HG03095 (cell line): ENCODE results near the gene KANSL1.
"Not testable (repeated sequence)": the region's sequence is repeated elsewhere in the genome, so short reads cannot be mapped to it uniquely, and the experiment has no call there.

Experiments used
- ATAC-seq: cut with Tn5 transposase; IDR thresholded peaks from one replicate; pipeline ENCODE4 v1.9.1; 2021; ENCODE audit warnings: moderate library complexity; ENCODE audit not compliant: unreplicated experiment

The KANSL1 gene

DNA sequence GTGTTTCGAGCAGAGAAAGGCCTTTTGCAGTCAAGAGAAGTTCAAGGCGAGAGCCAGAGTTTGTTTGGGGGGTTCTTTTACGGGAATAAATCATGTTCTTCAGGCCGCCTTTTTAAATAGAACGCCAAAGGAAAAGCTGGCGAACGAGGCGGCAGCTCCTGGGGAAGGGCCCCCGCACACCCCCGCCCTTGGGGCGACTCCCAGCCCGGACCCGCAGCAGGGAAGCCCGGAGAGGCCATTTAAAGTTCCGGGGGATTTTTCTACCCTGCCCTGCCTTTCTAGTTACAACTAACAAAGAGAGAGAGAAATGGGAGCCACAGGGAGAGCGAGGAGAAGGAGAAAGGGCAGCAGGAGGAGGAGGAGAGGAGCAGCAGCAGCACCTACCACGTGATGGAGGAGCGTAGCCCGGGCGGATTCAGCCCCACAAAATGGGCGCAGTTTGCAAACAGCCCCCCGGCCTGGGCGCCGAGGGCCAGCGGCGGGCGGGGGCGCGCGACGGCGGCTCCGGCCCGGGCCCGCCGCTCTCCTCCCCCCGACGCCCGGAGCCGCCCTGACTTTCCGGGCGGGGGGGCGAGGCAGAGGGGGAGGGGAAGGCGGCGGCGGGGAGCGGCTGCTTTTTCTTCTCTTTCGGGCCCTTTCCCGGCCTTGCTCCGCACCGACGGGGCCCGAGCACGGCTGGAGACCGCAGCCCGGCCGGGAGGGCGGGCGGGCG is 634 bp downstream of the KANSL1 start:
- ATAC-seq = peak; percentile 30

DNA sequence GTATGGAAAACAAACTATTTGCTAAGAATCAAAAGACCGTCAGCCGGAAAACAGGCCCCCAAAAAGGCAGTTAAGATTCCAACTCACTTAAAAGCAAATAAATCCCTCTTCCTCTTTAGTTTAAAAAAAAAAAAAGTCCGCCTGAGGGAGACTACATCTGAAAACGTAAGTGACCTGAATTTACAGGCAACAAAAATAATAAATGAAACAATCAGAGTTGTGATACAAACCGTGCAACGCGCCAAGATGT is 1.1 kb downstream of the KANSL1 start:
- no peak for ATAC-seq

DNA sequence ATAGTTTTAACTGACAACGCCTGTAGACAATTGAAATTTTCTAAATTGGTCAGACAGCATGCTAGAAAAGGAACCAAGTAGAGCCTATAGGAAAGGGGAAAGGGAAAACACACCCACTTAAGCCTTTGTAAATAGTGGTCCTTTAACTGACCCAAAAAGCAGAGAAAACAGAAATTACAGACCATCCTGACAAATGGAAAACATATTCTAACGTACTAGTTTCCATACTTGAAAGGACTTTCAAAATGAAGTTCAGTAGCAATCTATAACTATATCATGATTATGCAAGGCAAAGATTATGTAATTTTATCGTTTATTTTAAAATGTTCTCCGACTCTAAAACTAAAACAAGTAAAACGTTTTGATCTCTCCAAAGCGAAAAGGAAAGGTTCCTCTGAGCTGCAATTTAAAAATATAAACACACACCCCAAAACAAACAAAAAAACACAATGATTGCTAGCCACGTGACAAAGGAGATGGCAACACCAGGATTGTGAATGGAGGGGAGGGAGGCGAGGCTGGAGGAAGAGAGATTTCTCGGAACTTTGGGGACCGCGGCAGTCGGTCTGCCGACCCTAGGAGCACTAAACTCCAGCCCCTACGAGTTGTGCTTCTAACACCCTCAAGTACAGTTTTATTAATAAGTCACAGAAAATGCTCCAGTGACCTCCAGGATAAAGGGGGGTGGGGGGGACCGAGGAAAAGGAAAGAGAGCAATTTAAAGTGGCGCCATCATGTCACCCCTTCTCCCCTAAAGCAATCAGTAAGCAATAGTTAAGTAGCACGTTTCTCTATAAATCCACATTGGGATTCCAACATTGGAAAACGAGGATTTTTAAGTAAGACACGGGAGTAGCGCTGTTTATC is 1.7 kb downstream of the KANSL1 start:
- ATAC-seq = no peak

DNA sequence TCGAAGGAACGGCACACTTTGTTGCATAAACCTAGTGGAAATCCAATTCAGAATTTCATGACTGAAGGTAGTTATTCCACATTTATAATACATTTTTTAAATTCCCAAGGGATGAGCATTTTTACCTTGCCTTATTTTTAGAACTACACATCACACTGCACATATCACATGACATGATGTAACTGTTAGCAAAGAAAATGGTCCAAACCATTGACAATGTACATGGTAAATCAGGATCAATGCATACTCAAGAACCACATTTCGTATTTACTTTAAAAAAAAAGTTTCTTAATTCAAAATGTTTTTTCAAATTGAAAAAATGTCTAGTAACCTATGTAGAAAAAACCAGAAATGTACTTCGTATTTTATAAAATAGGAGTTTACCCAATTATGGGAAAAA is 2.5 kb downstream of the KANSL1 start:
- ATAC-seq = no peak

DNA sequence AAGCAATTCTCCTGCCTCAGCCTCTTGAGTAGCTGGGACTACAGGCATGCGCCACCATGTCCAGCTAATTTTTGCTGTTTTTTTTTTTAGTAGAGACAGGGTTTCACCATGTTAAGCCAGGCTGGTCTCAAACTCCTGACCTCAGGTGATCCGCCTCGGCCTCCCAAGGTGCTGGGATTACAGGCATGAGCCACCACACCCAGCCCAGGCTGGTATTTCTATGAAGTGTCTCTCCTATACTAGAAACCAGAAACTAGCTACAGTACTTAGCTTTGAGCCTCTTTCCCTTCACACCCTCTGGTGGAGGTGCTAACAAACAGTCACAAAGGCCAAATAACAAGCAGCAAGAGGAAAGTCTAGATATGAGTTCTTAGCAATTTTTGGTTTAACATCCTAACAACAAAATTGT is 6.4 kb downstream of the KANSL1 start:
- not testable (repeated sequence) for ATAC-seq

DNA sequence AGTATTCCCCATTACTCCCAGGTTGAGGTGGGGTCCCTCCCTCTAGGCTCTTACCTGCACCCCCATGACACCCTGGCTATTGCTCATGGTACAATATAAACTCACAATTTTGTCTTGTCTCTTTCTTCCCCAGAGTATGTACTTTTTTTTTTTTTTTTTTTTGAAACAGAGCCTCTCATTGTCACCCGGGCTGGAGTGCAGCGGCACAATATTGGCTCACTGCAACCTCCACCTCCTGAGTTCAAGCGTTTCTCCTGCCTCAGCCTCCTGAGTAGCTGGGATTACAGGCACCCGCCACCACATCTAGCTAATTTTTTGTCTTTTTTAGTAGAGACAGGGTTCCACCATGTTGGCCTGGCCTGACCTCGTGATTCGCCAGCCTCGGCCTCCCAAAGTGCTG is 8.5 kb downstream of the KANSL1 start:
- ATAC-seq = no peak

DNA sequence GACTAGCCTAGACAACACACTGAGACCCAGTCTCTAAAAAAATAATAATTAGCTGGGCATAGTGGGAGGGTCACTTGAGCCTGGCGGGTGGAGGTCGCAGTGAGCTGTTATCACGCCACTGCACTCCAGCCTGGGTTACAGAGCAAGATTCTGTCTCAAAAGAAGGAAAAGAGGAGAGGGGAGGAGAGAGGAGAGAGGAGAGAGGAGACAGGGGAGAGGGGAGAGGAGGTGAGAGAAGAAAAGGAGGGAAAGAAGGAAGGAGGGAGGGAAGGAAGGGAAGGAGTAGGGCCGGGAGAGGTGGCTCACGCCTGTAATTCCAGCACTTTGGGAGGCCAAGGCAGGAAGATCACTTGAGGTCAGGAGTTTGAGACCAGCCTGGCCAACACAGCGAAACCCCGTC is 9.8 kb downstream of the KANSL1 start:
- not testable (repeated sequence) for ATAC-seq

DNA sequence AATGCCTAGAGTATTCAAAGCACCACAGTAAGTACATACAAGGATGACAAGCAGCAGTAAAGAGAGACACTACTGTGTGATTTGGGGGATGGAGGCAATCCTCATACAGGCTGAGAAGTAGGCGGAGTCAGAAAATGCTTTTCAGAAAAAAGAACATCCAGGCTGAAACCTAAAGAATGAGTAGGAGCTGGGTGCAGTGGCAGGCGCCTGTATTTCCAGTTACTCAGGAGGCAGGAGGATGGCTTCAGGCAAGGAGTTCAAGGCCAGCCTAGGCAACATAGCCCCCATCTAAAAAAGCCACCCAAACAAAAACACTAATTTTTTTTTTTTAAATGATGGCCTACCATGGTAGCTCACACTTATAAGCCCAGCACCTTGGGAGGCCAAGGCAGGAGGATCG is 10.3 kb downstream of the KANSL1 start:
- no peak for ATAC-seq

DNA sequence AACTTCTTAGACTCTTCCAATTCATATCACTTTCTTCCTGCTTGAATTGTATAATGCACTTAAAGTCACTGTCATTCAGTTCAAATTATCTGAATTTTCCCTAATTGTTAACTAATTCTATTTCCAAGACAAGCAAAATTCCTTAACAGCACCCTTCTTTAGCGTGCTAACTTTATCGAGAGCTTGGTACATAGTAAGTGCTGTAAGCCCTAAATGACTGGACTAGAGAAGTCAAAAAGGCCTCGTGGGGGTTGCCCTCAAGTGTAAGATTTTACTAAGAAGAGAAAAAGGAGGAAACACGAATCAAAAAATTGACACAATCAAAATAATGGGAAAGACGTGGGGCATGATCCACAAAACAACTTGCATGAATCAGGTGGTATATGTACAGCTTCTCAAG is 11.3 kb downstream of the KANSL1 start:
- no peak for ATAC-seq

DNA sequence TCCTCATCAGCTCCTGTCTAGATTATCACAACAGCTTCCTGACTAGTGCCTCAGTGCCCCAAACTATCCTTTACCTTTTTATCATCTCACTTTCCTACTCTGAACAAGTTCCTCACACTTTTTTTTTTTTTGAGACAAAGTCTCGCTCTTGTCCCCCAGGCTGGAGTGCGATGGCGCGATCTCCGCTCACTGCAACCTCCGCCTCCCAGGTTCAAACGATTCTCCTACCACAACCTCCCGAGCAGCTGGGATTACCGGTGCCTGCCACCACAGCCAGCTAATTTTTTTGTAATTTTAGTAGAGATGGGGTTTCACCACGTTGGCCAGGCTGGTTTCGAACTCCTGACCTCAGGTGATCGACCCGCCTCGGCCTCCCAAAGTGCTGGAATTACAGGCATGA is 11.9 kb downstream of the KANSL1 start:
- not testable (repeated sequence) for ATAC-seq

DNA sequence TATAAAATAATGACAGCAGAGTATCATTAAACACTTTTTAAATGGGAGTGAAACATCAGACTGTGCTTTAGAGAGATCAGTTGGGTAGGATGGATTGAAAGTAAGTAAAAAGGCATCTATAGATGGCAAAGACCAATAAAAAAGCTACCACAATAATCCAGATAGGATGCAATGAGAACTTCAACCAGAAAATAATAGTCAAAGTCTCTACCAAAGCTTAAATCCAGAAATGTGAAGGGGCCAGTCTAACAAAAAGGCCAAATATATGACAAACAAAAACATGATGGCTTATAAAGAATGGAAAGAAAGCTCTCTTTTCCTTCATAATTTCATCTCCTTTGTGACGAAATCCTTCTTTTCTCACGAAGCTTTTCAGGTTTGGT is 12.3 kb downstream of the KANSL1 start:
- no peak for ATAC-seq

DNA sequence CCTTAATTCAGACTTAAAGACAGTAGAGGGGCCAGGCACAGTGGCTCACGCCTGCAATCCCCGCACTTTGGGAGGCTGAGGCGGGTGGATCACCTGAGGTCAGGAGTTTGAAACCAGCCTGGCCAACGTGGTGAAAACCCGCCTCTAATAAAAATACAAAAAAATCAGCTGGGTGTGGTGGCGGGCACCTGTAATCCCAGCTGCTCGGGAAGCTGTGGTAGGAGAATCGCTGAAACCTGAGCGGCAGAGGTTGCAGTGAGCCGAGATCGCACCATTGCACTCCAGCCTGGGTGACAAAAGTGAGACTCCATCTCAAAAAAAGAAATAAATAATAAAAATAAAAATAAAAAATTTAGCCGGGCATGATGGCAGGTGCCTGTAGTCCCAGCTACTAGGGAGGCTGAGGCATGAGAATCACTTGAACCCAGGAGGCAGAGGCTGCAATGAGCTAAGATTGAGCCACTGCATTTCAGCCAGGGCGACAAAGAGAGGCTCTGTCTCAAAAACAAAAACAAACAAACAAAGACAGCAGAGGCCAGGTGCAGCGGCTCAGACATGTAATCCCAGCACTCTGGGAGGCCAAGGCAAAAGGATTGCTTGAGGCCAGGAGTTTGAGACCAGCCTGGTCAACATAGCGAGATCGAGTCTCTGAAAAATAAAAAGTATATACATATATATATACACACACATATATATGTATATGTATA is 12.9 kb downstream of the KANSL1 start:
- ATAC-seq = not testable (repeated sequence)

DNA sequence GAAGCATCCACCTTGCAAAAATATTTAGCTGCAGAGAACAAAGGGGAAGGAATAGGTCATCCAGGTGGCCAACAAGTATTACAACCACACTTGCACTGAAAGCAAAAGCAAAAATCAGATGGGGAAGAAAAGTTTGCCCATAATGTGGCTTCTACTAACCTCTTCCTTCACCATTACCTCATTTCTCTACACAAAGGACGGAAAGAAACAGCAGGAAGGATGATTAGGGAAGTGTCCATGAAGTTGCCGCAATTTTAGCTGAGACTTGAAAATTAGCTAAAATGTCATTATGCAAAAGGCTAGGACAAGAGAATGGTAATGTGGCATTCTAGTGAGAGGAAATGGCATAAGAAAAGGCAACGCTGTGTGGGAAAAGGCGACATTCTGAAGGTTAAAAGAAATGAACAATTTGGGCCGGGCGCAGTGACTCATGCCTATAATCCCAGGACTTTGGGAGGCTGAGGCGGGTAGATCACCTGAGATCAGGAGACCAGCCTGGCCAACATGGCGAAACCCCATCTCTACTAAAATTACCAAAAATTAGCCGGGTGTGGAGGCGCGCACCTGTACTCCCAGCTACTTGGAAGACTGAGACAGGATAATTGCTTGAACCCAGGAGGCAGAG is 13.7 kb downstream of the KANSL1 start:
- ATAC-seq = no peak

DNA sequence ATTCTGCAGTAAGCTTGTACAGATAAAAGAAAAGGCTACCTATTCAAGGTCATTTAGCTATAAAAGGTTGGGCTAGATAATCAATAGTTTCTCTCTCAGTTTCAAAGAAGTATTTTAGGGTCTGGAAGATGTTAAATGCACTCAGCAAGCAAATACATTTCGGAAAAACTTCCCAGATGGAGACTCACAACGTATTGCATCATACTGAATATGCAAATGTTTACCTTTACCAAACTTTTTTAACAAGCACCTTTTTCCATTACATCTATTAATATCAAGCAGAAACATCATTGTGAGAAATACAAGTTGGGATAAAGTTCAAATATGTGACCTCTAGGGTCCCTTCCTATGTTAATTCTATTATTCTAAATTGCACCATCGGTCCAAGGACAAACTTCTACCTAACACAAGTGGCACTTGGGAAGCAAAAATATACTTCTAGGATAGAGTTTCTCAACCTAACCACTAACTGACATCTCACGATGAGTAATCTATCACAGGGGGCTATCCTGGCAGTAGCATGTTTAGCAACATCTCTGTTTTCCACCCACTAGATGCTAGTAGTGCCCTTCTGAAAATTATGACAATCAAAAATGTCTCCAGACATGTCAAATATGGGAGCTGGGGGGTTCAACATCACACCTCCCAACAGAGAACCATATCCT is 14.5 kb downstream of the KANSL1 start:
- no peak for ATAC-seq

DNA sequence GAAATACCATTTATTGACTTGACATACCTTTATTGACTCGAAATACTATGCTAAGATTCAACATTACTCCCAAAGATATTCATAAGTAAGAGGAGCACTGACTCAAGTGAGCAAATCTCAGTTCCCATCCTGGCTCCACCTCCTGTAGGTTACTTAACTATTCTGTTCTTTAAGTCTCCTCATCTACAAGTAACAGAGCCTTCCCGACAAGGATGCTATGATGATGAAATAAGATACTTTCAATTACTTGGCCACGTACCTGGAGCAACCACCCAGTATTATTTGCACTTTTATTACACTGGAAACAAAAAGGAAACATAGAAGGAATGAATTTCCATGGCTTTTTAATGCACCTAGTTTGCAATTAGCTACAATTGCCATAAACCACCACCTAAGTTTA is 16.3 kb downstream of the KANSL1 start:
- no peak for ATAC-seq

DNA sequence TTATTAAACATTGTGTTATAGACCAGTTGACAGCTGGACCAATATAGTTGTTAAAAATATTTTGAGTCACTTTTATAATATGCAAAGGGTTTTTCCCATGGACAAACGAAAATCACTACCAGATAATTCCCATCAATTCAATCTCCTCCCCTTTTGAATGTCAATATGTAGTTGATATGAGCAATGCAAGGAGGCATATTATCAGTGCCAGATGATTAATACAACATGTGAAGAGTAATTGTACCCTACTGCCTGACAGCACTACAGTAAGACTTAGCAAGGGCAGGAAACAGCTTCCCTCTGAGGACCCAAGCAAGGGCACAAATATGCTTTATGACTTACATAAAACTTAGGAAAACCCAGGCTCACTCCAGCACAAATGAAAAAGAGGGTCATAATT is 17.3 kb downstream of the KANSL1 start:
- ATAC-seq = no peak

DNA sequence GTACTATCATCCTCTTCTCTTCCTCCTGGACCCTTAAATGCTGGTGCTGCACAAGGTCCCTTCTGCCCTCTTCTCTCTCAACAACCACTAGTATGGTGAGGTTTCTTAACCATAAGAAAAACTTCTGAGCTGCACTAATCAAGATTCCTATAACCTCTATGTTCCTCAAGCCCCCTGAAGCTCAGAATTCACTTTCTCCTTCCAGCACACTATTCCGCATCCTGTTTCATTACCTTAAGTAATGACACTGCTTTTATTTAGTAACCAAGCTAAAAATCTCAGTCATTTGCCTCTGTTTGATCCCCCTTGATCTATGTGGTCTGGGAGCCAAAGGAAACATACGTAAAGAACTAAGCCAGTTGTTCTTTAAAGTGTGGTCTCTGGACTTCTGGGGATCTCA is 20.1 kb downstream of the KANSL1 start:
- no peak for ATAC-seq

DNA sequence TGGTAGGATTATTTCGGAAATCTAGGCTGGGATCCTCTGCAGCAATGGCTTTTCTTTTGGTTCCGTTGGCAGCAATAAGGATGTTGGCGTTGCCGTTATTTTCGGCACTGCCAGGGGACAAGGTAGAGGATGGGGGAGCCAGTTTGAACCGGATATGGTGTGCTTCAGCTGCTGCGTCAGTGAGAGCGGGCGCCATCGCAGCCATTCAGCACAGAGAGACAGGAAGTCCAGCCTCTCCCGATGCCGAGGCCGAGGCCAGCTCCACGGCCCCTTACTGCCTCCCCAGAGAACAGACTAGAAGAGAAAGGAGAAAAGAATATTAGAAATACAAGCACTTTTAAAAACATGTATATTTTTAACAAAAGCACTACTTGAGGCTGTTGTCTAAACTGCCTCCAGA is 21.3 kb downstream of the KANSL1 start:
- ATAC-seq = no peak

DNA sequence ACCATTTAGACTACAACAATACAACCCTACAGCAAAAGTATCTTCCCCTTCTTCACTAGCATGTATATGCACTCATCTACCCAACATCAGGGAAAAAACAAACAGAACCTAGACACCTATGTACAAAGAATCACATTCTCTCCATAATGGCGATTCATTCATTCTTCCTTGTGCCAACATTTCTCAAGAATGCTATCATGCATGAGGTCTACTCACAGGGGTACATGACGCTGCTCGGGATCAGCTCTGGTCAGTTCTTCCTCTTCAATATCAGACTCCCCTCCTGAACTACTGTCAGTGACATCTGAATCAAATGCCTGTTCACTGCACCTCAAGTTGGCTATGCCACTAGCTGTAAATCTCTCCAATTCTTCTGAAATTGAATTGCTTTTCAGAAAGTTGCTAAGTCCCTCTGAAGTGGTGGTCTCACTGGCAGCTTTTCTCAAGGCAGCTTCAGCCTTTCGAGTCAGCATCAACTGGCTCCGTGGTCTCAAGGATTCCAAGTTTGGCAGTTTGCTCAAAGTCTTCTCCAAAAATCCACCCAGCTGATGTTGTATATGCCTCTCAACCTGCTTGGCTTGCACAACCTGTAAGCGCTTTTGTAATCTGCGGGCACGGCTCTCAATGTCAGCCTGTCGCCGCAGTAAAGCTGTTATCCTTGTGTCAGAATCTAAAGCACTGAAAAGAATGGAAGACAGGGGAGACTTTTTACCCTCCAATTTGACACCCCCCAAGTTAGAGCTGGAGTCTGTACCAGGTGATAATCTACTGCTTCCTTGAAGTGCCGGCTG is 22.4 kb downstream of the KANSL1 start:
- no peak for ATAC-seq

DNA sequence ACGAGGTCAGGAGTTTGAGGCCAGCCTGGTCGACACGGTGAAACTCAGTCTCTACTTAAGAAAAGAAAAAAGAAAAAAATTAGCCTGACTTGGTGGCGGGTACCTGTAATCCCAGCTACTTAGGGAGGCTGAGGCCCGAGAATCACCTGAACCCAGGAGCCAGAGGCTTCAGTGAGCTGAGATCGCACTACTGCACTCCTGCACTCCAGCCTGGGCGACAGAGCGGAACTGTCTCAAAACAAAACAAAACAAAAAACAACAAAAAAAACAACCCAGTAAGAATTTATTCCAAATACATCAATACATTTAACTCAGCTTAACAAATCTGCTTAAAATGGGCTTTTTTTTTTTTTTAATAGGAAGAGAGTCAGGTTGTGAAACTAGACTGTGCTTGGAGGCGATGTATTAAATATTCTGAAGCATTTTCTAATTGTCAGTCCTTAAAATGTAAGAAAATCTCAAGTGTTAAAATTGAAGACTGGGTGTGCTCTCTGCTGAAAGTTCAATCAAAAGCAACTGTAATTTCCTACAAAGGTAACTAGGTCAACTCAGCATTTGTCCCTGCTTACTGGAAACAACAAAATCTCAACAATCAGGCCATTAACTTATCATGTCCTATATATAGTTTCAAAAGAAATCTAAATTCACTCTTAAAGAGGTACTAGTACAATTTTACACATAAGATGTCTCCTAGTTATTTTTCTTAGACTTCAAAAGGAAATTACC is 23.2 kb downstream of the KANSL1 start:
- ATAC-seq = no peak
